Muscle of leg (tissue), 11 donors: ENCODE results near the gene FILIP1L. TPM values are rescaled to one million over a fixed set of nuclear protein-coding genes. Genes with fewer than 3 reads are reported as not detected.

Experiments
- DNase-seq: peaks from one replicate; pipeline ENCODE4 v3.0.0; 2013
- H3K27ac ChIP-seq: one replicate; pipeline ENCODE4 v1.5.1; 2013; ENCODE audit warnings: mild to moderate bottlenecking, low read length, control low read depth
- H3K27me3 ChIP-seq: one replicate; pipeline ENCODE4 v1.6.1; 2013; ENCODE audit warnings: low read length; ENCODE audit not compliant: control insufficient read depth, insufficient read depth
- H3K36me3 ChIP-seq: one replicate; pipeline ENCODE4 v1.6.1; 2013; ENCODE audit warnings: low read length; ENCODE audit not compliant: control insufficient read depth, insufficient read depth
- H3K4me1 ChIP-seq: one replicate; pipeline ENCODE4 v1.6.1; 2013; ENCODE audit warnings: low read length; ENCODE audit not compliant: control insufficient read depth, insufficient read depth
- H3K4me3 ChIP-seq: one replicate; pipeline ENCODE4 v1.5.1; 2013; ENCODE audit warnings: low read length, control low read depth
- H3K9me3 ChIP-seq: replicated peaks from 2 replicates; pipeline ENCODE4 v1.6.1; 2013; ENCODE audit warnings: low read depth, low read length; ENCODE audit not compliant: control insufficient read depth
- WGBS: methylation state at CpG from one replicate; pipeline ENCODE4 v1.1.5; 2013; ENCODE audit warnings: missing lambda C conversion rate; ENCODE audit not compliant: insufficient coverage; 5-methylcytosine and 5-hydroxymethylcytosine counted together
- polyA plus RNA-seq, 8 donors: library from polyadenylated mRNA; unstranded; fragments of 120-200 nt; gene quantifications; one replicate each; pipeline versions ENCODE4 v1.2.1 to v1.2.3, GENCODE V29; 2013; ENCODE audit warnings: inconsistent platforms in 1 of 8, low replicate concordance in 1 of 8; ENCODE audit not compliant: insufficient read length in 8 of 8, insufficient read depth in 1 of 8
- total RNA-seq: library from RNA; stranded (reverse); fragments of 120-200 nt; gene quantifications from one replicate; pipeline ENCODE4 v1.2.4, GENCODE V29; 2013

The FILIP1L gene
- total and polyA plus RNA-seq, 9 donors, result 30.0 to 72.9 (median 51.2) TPM

GRCh38 chr3:99839613-99840012, 274.7 kb downstream of the FILIP1L start:
- Histone ChIP-seq H3K4me1 (peaks cover 12% of the 10 kb centered on the region), H3K4me3 (no peak overlapping the region), H3K9me3 (no peaks in the 10 kb centered on the region), H3K27me3 (no peaks in the 10 kb centered on the region), H3K36me3 (no peaks in the 10 kb centered on the region), H3K27ac (no peak overlapping the region)
- no peak for DNase-seq
- WGBS, result no CpG with 5 or more reads among the region's 1 CpG

DNA sequence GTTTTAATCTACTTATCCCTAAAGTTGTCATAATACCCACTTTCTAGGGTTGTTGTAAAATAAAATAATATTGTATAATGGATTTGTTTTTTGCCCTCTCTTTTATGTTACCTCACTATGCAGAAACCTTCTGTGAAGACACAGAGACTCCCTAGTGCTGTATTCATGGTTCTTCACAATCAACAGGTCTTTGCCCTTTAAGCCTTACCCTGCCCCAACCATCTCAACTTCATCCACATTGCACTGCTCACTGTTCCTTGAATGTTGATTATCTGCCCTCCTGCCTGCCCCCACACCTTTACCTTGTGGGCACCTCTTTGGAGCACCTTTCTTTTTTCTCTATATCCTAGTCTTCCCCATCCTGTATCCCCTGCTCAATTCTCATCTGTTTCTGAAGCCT, 275.5 kb downstream of the FILIP1L start:
- H3K27ac ChIP-seq, result no peak overlapping the region
- no peaks in the 10 kb centered on the region for H3K36me3 ChIP-seq
- H3K27me3 ChIP-seq, result no peaks in the 10 kb centered on the region
- no peak overlapping the region for H3K4me3 ChIP-seq
- H3K4me1 ChIP-seq, result peaks cover 7% of the 10 kb centered on the region
- DNase-seq, result no peak
- H3K9me3 ChIP-seq, result no peaks in the 10 kb centered on the region

DNA sequence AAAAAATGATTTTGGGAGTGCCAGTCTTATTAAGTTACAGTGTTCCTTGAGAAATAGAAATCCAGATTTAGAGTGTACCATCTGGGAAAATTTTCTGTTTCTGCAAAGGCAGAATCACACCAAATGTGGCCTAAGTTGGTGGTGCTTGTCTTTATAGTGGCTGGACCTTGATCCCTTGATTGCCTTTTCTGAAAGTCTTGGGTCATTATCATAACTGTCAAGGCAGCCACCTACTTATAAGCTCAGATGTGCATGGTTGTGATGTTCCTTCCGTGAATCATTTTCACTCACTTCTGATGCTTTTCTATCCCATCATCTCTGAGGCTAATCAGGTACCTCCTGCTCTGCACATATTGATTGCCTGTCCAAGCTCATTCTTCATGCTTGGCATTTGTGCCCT, 276.6 kb downstream of the FILIP1L start:
- Histone ChIP-seq H3K4me3 (no peak overlapping the region), H3K4me1 (peaks cover under 1% of the 10 kb centered on the region), H3K27ac (no peak overlapping the region), H3K27me3 (no peaks in the 10 kb centered on the region), H3K9me3 (no peaks in the 10 kb centered on the region), H3K36me3 (no peaks in the 10 kb centered on the region)
- no peak for DNase-seq
- 100% methylated on average over 1 of the region's 1 CpG for WGBS

DNA sequence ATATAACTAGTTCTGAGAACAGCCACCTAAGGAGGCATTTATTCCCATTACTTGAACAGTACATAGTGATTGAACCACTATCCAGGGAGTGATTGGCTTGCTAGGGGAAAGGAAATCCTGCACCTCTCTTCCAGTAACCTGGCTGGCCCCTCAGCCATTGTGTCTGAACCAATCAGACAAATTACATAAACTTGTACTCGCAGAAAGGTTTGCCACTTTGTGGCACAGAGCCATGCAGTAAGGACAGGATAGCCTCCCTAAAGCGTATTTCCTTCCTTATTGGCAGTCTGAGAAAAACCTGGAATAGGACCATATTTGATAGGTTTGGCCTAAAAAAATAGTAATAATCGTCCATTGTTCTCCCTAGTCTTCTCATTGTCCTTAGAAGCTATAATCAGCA, 277.6 kb downstream of the FILIP1L start:
- Histone ChIP-seq H3K9me3 (no peaks in the 10 kb centered on the region), H3K4me1 (no peaks in the 10 kb centered on the region), H3K27me3 (no peaks in the 10 kb centered on the region), H3K27ac (peak overlapping the region; percentile 31), H3K36me3 (no peaks in the 10 kb centered on the region), H3K4me3 (no peak overlapping the region)
- 83% methylated on average over 1 of the region's 3 CpGs for WGBS
- no peak for DNase-seq

DNA sequence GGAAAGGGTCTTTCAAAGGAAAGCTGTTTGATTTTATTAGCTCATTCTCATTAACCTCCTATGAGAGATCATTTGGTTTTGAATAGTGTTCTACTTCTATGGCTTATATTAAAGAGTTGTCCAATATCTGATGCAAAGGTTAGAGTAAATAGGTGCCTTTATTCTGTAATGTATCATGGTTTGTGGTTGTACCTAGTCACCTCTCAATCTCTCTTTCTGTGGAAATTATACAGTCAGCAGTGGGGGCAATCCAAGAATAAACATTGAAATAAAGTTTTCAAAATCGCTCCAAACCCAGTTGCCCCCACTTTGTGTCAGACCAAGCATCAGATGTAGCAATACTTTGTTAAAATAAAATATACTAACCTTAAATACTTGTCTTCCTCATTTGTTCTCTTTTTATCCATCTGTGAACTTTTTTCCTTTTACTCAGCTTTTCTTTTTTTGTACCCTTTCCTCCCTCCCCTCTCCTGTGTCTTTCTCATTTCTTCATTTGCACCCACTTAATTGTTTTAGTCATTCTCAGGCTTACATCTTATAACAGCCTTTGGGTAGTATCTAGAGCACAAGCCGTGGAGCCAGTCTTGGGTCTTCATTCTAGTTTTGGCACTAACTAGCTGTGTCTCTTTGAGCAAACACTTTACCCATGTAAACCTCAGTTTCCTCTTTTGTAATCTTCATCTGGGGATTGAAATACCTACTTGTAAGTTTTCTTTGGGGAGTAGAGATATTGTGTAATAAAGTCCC, 279.9 kb downstream of the FILIP1L start:
- Histone ChIP-seq H3K9me3 (no peaks in the 10 kb centered on the region), H3K27ac (no peak overlapping the region), H3K4me1 (no peaks in the 10 kb centered on the region), H3K36me3 (peaks cover 4% of the 10 kb centered on the region), H3K27me3 (no peaks in the 10 kb centered on the region), H3K4me3 (no peak overlapping the region)
- DNase-seq, result no peak
- no CpG with 5 or more reads among the region's 2 CpGs for WGBS

DNA sequence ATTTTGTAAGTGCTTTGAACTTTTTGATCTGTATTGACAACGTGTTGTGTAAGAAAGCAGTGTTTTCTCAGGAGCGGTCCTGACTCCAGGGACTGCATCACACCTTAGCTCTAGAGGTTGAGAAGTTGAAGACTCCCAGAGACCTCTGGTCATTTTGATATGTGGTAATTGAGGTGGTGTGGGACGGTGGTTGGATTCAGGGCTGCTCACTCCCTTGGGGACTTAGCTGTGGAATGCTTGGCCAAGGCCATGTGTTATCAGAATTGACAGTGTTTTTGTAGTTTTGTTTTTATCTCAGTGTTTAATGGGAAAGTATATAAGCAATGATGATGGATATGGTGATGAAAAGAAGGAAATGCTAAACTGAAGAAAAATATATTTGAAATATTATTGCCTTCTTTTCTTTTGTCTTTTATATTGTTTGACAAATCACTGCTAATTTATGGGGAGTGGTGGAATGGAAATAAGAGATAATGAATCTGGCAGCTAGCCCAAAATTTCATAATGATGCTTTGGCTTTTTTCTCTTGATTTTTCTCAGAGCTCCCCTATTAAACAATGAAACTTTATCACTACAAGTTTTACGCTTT, 280.6 kb downstream of the FILIP1L start:
- no peak overlapping the region for H3K27ac ChIP-seq
- peak; percentile 58 for DNase-seq
- H3K4me3 ChIP-seq, result no peak overlapping the region
- WGBS, result 40% methylated on average over 1 of the region's 4 CpGs
- no peaks in the 10 kb centered on the region for H3K9me3 ChIP-seq
- no peaks in the 10 kb centered on the region for H3K4me1 ChIP-seq
- H3K36me3 ChIP-seq, result peaks cover 4% of the 10 kb centered on the region
- H3K27me3 ChIP-seq, result no peaks in the 10 kb centered on the region

DNA sequence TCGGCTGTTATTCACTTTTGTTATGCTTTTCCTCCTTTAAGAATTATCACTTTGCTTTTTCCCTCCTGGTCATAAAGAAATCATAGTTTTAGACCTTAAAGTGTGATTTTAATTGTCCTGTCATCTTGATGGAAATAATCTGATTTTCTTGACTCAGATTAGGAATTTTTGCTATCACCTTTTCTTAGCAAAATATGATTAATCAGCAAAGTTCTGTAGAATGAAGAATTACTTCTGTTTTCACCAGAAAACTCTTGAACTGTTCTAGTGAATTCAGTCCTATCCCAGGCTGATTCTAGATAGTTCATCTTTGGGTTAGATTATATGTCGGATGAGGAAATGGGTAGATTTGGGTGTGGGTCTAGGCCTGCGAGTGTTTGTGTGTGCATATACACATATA, 284.5 kb downstream of the FILIP1L start:
- H3K9me3 ChIP-seq, result no peaks in the 10 kb centered on the region
- no peaks in the 10 kb centered on the region for H3K4me1 ChIP-seq
- WGBS, result no CpG with 5 or more reads among the region's 3 CpGs
- H3K36me3 ChIP-seq, result peaks cover 7% of the 10 kb centered on the region
- no peak overlapping the region for H3K4me3 ChIP-seq
- DNase-seq, result no peak
- H3K27me3 ChIP-seq, result no peaks in the 10 kb centered on the region
- no peak overlapping the region for H3K27ac ChIP-seq

DNA sequence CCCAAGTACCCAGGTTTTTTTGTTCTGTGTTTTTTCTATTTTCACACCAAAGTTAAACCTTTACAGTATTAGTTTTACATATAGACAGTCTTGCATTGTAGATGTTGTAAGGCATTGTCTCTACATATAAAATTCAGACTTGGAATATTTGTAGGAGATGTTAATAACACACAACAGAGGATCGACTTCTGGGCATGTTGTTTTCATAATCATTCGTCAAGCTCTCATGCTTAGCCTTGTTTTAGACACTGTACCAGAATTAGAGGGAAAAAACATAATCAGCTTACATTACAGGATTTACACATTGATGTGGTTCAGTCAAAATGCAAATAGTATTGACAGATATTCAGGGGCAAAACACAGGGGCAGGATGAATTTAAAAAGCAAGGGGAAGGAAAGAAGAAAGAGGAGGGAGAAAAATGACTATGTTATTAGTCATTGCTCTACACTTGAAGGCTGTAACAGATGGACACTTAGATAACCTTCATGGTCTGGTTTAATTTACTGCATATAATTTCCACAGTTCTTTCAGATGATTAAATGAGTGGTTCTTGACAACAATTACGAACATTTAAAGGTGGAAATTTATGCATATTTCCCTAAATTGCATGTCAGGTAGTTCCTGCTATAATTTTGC, 289.2 kb downstream of the FILIP1L start:
- no peak for DNase-seq
- WGBS, result no CpG with 5 or more reads among the region's 3 CpGs
- Histone ChIP-seq H3K4me1 (no peaks in the 10 kb centered on the region), H3K36me3 (peaks cover 5% of the 10 kb centered on the region), H3K27ac (no peak overlapping the region), H3K4me3 (no peak overlapping the region), H3K27me3 (no peaks in the 10 kb centered on the region), H3K9me3 (no peaks in the 10 kb centered on the region)

- H3K4me1 ChIP-seq, result no peaks in the 10 kb centered on the region
- no peak for DNase-seq
- no peaks in the 10 kb centered on the region for H3K9me3 ChIP-seq
- 74% methylated on average over 7 of the region's 14 CpGs for WGBS
- H3K27me3 ChIP-seq, result no peaks in the 10 kb centered on the region
- peaks cover 3% of the 10 kb centered on the region for H3K36me3 ChIP-seq
- no peak overlapping the region for H3K4me3 ChIP-seq
- no peak overlapping the region for H3K27ac ChIP-seq
Measured at GRCh38 chr3:99823723-99824711, 290.3 kb downstream of the FILIP1L start.

DNA sequence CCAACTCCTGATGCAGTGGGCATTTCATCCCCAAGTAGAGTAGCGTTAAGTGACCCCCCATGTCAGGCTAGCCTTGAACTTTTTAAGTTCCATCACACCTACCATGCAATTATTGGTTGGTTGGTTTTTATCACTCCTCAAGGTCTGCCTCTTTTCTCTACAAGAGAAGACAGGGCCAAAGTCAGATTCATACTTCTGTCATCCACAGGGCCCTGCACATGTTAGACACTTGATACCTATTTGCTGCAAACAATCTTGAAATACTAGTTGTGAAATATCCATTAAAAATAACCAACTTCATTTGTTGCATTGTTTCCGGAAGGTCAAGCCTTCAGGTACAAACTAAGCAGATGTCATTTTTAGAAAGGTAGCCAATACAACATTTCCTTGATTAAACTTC, 295.5 kb downstream of the FILIP1L start:
- Histone ChIP-seq H3K4me3 (no peak overlapping the region), H3K27ac (no peak overlapping the region), H3K4me1 (peaks cover 3% of the 10 kb centered on the region), H3K9me3 (no peaks in the 10 kb centered on the region), H3K27me3 (no peaks in the 10 kb centered on the region), H3K36me3 (no peaks in the 10 kb centered on the region)
- no CpG with 5 or more reads among the region's 2 CpGs for WGBS
- no peak for DNase-seq
